Ureter (tissue), 1 donor: ENCODE measurements around the gene ZIC2. TPM values are rescaled to one million over a fixed set of nuclear protein-coding genes. Genes with fewer than 3 reads are reported as not detected.
"Not testable (repeated sequence)": the region's sequence is repeated elsewhere in the genome, so short reads cannot be mapped to it uniquely, and the experiment has no call there.

Source experiments
- DNase-seq: peaks from one replicate; pipeline ENCODE4 v3.0.0-alpha.2; 2020; ENCODE audit warnings: low spot score
- total RNA-seq: library from RNA; stranded (reverse); gene quantifications from one replicate; pipeline ENCODE4 v1.2.4, GENCODE V29; 2023
- donor health status: DM: yes; HTN: yes; CAD: no.

ZIC2 gene
- not detected for total RNA-seq

- DNase-seq: no peak
Observed at GRCh38 chr13:99981735-99982035, at the start of gene ZIC2. Gene ZIC2 (plus strand): TSS chr13:99981784. CDS start chr13:99982065, 281 bp downstream.

GRCh38 chr13:99932912-99933311 lies 48.7 kb upstream of the ZIC2 start:
- no peak for DNase-seq

DNA sequence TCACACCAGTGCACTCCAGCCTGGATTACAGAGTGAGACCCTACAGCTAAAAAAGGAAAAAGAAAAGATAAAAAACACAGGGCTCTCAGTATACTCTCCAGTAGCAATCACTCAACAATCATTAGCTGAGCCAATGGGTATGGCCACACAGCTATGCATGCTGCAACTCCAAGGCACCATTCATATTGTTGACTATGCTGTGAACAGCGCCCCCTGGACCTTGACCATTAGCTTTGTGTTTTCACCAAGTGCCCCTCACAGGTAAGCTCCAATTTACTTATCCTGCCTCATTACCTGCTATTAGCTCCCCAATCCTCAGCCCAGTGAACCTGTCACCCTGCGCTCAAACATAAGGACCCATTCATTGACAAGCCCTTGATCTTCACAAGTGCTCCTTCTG lies 45.8 kb upstream of the ZIC2 start:
- DNase-seq: no peak

DNA sequence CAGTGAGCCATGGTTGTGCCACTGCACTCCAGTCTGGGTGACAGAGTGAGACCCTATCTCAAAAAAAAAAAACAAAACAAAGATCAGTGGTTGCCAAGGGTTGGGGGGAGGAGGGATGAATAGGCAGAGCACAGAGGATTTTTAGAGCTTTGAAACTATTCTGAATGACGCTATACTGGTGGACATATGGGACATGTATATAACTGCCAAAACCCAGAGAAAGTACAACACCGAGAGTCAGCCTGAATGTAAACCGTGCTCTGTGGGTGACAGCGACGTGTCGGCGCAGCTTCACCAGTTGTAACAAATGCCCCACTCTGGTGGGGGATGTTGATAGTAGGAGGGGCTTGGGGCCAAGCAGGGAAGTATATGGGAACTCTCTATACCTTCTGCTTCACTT lies 42.9 kb upstream of the ZIC2 start:
- DNase-seq: no peak

DNA sequence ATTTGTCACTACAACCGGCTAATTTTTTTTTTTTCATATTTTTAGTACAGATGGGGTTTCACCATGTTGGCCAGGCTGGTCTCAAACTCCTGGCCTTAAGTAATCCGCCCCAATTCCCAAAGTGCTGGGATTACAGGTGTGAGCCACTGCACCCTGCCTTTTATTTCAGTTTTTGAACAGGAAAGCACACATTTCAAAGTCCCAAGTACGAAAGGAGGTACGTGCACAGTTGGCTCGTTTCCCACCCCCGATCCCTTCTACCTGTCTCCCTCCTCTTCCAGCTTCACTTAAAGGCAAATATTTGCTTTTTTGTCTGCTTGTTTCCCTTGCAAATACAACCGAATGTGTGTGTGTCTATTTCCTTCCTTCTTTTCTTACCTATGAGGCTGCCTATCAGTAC lies 40.5 kb upstream of the ZIC2 start:
- DNase-seq: no peak

DNA sequence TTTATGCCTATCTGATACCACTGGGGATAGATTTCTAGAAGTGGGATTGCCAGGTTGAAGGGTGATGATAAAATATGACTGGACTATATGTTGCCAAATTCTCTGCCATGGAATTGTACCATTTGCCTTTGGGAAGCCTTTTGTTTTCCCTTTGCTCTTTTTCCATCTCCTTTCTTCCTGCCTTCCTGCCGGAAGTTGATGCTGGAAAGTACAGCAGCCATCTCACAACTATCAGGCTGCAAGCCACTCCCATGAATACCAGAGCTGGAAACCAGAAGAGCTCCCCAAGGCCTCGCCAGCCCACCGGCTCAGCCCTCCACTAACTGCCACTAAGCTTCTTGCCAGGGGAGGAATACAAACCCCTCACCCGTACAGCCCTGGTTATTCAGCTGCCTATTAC lies 39.7 kb upstream of the ZIC2 start:
- no peak for DNase-seq

- DNase-seq: no peak
Observed at GRCh38 chr13:99944102-99944501, 37.5 kb upstream of the ZIC2 start.

GRCh38 chr13:99944606-99945005 lies 37.0 kb upstream of the ZIC2 start:
- no peak for DNase-seq

GRCh38 chr13:99945515-99945914 lies 36.1 kb upstream of the ZIC2 start:
- not testable (repeated sequence) for DNase-seq

- DNase-seq: no peak
Observed at GRCh38 chr13:99947666-99948065, 33.9 kb upstream of the ZIC2 start.

- DNase-seq: no peak
Observed at GRCh38 chr13:99948411-99948810, 33.2 kb upstream of the ZIC2 start.

DNA sequence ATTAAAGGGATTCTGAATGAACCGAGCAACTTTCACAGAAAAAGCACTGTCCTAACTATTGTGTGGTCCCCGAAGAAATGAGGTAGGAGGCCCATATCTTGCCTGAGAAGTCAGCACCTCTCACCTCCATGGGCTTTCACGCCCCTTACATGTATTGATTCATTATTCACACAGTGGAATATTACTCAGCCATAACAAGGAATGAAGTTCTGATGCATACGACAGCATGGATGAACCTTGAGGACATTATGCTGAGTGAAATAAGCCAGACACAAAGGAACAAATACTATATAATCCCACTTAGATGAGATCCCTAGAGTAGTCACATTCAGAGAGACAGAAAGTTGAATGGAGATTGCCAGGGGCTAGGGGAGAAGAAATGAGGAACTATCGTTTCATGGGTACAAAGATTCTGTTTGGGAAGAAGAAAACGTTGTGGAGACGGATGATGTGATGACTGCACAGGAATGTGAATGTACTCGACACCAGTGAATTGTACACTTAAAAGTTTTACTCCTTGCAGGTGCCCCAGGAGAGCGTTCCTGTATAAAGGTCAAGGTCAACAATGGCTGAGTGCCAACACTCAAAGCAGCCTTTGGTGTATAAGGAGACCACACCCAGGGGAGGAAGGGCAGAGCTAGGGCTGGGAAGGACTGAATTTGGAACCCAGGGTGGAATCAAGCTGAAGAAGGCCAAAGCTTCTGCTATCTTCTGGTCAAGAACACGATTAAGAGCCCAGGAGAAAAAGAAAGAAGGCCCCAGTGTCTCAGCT lies 32.5 kb upstream of the ZIC2 start:
- DNase-seq: no peak

DNA sequence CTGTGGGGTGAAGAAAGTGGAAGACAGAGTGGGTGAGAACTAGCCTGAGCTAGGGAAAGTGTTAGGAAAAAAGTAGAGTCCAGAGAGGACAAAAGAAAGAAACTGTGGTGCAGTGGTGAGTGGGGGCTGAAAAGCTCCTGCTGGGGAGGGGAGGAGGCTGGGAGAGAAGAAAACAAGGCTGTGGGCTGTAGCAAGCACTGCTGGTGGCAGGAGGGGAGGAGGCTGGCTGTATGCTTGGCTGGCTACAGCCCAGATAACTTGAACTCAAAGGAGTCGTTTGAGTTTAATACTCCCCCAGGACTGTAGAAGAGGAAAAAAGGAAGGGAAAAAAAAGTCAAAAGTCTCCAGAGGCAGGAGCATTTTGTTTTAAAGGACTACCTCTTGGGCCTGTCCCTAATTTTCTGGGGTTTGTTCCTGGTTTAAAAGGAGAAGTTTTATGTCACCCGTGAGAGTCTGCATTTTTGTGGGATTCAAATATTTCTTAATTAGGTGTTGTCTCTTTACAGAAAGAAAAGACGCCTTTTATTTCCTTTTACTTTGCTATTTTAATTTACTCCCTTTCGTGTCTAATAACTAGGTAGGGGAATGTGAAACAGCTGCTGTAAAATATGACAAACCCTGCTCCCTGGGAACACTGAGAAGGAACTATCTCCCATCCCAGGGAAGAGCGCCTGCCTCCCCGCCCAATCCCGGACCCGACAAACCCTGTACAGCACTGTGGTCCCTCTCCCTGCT lies 31.7 kb upstream of the ZIC2 start:
- no peak for DNase-seq

DNA sequence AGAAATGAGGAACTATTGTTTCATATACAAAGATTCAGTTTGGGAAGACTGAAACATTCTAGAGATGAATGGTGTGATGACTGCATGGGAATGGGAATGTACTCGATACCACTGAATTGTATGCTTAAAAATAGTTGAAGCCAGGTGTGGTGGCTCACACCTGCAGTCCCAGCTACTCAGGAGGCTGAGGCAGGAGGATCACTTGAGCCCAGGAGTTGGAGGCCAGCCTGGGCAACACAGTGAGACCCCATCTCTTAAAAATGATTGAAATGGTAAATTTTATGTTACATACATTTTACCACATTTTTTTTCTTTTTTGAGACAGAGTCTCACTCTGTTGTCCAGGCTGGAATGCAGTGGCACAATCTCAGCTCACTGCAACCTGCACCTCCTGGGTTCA lies 29.9 kb upstream of the ZIC2 start:
- DNase-seq: not testable (repeated sequence)

DNA sequence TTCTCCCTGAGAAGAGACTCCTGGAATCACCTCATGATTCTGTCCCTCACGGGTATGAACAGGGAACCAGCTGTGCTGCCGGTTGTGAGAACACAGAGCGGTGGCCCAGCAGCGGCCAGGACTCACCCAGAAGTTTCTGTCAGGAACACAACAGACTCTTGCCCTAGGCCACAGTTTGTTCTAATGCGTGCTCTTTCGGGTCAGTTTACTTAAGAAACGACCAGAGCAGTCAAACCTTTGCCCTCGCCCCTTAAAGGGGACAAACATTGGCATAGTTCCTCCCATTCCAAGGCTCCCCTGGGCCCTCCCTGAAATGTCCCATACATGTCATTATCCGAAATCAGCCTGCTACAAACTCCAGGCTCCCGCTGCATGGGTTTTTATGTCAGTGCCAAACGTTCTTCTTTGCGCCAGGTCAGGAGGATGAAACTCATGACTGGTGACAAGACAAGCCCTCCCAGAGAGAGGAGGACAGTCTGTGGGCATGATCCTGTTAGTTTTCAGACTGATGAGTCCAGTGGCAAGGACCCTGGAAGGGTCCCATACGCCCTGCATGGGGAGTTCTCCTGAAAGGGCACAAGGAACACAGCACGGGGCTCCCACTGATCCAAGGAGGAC lies 28.3 kb upstream of the ZIC2 start:
- no peak for DNase-seq

GRCh38 chr13:99955107-99955746 lies 26.4 kb upstream of the ZIC2 start:
- no peak for DNase-seq

DNA sequence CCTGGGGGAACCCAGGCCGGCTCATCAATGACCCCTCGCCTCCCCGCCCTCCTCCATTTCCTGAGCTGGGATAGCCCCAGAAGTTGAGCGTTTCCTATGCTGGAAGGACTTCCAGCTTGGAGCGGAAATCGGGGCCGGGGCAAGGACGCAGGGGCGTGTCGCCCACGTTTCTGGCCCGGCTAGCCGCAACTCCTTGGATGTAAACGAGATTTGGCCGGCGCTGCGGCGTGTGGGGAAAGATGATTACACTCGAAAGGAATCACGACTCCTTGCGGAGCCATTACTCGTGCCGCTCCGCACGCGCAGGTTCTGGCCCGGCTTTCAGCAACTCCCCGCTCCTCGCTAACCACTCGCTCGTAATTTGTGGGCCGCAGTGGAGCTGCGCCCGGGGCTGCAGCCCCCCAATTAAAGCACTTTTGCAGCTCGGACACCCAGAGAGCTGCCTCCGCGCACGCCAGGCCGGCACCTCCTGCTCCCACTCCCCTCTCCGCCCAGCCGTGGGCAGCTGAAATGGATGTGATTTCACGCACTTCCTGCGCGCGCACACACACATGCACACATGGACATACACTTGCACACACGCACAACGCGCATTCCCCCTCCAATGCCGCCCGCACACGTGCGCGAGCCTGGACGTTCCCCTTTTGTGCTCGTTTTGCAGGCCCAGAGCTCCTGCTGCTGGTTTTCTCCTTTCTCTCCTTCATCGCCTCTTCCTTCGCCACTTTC lies 25.7 kb upstream of the ZIC2 start:
- no peak for DNase-seq

DNA sequence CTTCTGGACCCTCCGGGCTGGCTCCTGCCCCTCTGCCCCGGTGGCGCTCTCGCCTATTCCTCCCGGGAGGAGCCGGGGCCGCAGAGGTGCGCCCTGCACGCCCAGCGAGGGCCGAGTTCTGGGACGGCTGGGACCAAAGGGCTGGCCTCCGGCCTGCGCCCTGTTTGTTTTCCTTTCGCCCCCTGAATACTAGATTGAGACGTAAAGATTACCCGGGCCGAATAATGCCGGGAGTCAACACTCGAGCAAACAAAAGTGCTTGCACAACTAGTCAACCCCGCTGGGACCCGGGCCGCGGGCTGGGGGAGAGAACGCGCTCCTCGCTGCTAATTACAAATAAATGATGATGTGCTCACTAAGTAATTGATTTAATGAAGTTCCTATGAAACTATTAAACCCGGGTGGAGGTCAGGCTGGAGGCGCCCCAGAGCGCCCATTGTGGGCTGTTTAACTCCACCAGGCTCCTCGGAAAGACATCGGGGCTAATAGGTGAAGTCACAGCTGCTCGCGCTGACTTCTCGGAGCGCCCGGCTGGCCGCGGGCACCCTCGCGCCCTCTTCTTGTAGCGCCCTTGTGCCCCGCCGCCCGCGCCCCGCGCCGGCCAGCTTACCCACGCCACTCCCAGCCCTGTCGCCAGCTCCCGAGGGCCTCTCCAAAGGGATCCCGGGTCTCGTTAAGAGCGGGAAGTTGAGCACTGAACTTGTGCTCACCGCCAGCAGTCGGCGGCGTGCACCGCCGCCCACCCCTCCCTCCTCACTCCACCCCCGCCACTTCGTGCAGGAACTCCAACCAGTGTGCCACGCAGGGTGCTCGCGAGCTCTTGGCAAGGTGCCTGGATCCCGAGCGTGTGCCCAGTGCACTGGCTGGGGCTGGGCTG lies 24.9 kb upstream of the ZIC2 start:
- DNase-seq: no peak

DNA sequence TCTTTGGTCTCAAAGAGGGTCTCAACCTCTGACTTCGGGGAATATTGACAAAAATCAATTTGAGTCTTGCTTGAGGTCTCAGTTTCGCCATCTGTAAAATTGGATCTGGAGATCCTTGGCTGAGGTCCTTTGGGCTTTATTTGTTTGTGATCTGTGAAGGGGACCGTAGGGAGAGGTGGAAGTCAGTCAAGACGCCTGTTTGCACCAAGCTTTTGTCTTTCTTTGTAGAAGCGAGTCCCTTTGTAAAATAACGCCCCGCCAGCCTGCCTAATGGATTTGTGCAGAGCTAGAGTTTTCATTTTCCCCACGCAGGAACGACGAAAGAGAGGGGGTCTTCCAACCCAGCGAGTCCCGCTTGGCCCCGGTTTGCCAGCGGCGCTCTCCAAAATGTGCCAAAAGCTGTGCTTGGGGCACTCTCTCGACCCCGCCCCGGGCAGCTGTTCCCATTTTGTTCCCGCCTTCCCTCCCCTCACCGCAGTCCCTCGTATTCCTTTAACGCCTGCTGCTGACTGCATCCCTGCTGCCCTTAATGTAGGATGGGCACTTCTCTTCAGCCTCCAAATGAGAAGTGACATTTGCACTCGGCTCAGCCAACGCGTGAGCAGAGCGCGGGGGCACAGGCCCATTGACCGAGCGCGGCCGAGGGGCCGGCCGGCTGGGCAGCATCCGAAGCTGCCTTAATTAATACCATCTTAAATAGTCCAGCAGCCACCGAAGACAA lies 23.0 kb upstream of the ZIC2 start:
- DNase-seq: no peak

GRCh38 chr13:99959127-99959539 lies 22.5 kb upstream of the ZIC2 start:
- no peak for DNase-seq
